COLO668 (cell line): ENCODE measurements around the gene UQCRHL.

Experiments
- DNase-seq: peaks from one replicate; lab custom pipeline; 2025; ENCODE audit not compliant: unreplicated experiment; lab: John Stamatoyannopoulos, UW

UQCRHL gene

DNA sequence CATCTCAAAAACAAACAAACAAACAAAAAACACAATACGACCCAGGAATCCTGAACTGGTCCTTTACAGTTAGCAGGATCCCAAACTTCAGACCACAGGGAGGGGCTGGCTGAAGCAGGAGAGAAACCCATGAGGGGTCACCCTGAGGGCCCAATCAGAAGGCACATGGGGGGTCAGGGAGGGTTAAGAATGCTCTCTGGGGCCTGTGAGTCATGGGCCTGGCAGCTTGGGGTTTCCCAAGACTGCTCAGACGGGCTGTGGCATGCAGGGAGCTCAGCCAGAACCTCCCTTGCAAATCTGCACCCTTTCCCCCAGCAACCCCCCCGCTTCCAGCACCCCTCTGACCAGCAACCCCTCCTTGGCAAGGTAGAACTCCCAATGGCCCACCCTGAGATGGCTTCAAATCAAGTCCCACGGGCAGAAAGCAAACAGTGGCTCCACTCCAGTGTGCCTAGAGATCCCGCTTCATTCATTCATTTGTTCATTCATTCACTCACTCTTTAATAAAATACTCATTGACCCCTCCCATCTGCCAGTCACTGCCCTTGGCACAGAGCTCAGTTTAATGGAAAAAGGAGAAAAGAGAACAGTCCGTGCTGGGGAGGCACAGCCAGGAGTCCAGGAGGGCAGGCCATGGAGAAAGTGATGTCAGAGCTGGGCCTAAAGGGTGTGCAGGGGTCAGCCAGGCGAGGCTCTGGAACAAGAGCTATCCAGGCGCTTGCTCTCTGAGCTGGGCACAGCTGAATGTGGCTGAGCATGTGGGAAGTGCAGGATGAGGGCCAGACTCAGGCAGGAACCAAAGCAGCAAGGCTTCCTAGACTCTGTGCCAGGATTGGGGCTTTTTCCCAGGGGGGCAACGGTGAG lies 8.2 kb downstream of the UQCRHL start:
- no peak for DNase-seq

DNA sequence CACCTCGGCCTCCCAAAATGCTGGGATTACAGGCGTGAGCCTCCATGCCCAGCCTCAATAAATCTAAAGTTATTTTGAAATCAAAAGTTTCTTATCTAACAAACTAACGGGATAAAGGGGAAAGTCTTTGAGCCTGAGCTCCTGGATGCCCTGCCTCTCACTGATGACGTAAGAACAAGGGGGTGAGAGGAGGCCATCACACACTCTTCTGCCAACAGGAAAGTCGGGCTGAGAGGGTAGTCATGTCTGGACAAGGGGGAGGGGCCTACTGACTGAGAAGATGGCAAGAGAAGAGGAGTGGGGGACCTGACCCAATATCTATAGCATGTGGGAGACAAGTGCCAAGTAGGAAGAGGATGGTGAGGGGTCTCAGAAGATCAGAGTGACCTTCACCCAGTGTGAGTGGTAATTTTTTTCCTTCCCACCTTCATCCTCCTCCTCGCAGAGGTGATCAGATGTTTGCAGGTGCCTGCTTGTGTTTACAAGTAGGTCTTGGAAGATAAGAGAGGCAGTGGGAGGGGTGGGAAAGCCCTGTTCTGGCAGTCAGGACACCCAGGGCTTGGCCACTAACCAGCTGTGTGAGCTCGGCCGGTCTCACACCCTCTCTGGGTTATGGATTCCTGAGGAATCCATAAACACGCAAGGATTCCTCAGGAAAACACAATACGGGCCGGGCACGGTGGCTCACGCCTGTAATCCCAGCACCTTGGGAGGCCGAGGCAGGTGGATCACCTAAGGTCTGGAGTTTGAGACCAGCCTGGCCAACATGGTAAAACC lies 9.6 kb downstream of the UQCRHL start:
- DNase-seq: no peak

DNA sequence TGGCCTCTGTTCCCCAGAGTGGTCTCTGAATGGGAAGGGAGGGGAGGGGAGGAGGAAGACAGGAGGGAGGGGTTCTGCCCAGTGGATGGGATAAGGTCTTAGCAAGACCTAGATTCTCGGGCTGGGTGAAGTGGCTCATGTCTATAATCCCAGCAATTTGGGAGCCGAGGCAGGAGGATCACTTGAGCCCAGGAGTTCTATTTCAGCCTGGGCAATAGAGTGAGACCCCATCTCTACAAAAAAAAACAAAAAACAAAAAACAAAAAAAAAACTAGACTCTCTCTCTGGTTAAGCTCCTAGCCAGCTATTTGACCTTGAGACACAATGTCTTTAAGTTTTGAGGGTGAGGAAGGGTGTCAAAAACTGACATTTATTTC lies 11.4 kb downstream of the UQCRHL start:
- DNase-seq: no peak

GRCh38 chr1:15788624-15789301 lies 18.7 kb downstream of the UQCRHL start:
- DNase-seq: no peak

DNA sequence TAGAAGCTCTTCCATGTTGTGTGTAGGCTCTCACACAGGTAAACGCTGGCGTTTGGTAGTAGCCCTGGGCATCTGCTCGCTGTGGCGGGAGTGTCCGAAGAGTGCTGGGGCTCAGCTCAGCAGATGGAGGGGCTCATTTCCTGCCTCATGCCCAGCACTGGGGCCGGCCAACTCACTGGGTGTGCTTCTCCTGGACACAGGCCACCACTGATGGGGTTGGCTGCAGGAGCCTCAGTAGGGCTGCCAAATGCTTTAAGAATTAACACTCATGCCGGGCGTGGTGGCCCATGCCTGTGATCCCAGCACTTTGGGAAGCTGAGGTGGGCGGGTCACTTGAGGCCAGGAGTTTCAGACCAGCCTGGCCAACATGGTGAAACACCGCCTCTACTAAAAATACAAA lies 20.9 kb downstream of the UQCRHL start:
- no peak for DNase-seq

- no peak for DNase-seq
Measured at GRCh38 chr1:15785683-15786082, 21.8 kb downstream of the UQCRHL start.

DNA sequence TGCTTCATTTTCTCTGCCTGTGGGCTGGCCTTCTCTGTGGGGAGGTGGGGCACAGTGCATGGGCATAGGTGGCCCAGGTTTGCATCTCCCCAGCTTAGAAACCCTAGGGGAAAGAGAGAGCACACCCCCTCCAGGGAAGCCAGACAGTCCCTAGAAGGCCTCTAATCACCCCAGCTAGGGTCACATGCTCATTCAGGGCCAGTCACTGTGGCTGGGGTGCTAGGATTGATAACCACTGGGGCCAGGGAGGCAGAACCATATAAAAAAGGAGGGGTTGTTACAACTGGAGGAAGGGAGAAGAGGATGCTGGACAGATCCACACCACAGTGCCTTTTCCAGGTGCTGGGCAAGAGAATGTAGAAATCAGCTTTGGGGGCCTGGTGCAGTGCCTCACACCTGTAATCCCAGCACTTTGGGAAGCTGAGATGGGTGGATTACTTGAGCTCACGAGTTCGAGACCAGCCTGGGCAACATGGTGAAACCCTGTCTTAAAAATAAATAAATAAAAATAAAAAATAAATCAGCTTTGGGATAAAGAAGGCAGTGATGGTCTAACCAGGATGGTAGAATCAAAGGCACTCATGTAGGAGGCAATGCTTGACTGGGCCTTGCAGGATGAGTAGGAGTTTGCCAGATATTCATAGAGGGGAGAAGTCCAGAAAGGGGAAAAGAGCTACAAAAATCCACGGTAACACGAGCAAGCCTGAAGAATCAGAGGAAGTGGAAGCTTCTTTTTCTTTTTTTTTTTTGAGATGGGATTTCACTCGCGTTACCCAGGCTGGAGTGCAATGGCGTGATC lies 29.3 kb downstream of the UQCRHL start:
- DNase-seq: no peak

GRCh38 chr1:15775706-15776105 lies 31.7 kb downstream of the UQCRHL start:
- DNase-seq: no peak

DNA sequence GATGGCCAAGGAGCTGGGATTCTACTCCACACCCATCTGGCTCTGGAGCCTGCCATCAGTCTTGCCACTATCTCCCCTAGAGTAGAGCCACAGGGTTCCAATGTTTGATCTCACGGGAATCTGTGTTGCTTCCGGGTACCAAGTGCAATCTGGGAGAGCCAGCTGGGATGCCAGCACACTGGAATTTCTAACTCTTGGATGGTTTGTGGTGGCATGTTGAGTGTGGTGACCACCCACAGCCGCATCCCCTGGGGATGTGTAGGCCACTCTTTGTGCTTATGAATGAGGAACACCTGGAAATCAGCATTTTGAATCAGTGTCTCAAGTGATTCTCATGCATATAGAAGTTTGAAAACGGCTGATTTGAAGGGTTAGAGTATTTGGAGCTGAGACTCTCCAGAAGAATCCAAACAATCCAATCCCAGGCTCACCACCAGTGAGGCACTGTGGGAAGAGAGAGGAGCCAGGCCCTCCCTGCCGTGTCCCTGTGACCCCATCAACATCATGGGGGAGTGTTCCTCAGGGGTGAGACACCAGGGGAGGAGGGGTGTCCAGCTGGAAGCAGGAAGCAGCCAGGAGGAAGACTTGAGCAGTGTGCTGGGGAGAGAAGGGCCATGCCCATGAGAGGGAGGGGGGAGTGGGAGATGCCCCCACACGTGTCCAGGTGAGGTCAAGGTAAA lies 35.5 kb downstream of the UQCRHL start:
- no peak for DNase-seq

DNA sequence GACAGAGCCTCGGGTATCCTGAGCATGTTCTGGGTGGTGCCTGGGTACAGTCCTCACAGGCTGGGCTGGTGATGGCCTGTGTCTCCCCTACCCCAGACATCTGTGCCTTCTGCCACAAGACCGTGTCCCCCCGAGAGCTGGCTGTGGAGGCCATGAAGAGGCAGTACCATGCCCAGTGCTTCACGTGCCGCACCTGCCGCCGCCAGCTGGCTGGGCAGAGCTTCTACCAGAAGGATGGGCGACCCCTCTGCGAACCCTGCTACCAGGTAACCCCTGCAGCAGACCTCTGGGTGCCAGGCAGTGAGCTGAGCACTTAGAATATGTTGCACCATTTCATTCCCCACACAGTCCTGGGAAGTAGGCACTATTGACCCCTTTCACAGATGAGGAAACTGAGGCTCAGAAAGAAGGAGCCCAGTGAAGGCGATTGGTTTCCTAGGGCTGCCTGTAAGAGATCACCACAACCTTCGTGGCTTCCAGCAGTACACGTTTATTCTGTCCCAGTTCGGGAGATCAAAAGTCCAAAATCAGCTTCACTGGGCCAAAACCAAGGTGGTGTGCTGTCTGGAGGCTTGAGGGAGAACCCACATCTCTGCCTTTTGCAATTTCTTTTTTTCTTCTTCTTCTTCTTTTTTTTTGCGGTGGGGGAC lies 37.0 kb downstream of the UQCRHL start:
- DNase-seq: no peak

DNA sequence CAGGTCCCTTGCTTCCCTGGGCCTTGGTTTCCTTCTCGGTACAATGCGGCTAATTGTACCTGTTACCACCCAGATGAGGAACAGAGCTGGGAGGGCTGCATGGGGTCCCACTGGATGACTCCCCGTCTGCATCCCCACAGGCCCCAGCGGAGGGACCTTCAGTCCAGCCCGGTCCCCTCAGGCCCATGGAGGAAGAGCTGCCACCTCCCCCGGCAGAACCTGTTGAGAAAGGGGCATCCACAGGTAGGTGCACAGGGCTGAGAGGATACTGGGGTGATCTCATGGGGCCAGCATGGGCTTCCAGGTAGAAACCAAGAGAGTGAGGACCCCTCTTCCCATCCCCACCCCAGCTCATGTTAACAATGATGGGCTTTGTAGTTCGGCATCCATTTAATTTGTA lies 39.1 kb downstream of the UQCRHL start:
- DNase-seq: no peak

DNA sequence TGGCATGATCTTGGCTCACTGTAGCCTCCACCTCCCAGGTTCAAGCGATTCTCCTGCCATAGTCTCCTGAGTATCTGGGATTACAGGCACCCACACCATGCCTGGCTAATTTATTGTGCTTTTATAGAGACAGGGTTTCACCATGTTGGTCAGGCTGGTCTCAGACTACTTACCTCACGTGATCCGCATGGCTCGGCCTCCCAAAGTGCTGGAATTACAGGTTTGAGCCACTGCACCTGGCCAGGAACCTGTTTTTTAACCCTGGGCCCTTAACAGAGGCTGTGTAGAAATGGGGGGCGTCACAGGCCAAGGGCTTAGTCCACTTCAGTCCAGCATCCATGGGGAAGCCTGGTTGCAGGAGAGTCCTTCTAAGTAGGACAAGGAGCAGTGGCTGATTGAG lies 39.5 kb downstream of the UQCRHL start:
- DNase-seq: no peak

DNA sequence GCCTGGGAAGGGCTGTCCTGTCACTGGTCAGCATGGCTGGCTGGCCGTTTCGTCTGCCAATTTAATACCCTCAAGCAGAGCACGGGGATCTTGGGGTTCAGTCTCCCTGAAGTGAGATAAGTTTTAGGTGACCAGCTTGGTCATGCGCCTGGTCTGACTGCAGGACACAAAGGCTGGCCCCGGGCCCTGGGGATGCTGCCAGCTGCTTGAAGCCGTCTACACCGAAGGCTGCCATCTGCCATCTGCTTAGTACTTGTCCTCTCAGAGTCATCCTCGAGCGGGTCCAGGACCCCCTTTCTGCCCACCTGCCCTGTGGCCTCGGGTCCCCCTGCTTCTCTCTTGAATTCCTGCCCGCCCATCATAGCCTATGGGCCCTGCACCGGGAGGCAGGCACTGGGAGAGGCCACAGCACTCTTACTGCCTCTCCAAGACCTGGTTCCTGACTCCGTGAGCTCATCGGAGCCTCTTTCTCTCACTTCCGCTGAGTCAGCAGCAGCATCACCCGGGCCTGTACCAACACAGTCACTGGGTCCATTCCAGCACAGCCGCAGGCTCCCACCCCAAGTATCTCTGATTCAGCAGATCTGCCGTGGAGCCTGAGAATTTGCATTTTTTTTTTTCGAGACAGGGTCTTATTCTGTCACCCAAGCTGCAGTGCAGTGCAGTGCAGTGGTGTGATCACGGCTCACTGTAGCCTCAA lies 41.8 kb downstream of the UQCRHL start:
- no peak for DNase-seq

- no peak for DNase-seq
Measured at GRCh38 chr1:15764890-15765289, 42.6 kb downstream of the UQCRHL start.

- DNase-seq: peak; percentile 35
Measured at GRCh38 chr1:15764269-15764764, 43.1 kb downstream of the UQCRHL start.

DNA sequence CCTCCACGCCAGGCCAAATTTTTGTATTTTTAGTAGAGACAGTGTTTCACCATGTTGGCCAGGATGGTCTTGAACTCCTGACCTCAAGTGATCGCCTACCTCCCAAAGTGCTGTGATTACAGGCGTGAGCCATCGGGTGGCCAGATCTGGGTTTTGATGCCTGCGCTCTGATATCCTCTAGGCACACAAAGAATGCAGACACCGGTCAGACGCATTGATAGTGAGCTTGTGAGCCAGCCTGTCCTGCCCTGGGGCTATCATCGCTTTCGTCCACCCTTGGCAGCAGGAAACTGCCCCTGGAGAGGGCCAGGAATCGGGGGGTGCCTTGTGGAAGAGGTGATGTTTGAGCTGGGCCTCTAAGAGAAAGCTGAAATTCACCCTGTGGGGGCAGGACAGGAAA lies 44.9 kb downstream of the UQCRHL start:
- DNase-seq: no peak

DNA sequence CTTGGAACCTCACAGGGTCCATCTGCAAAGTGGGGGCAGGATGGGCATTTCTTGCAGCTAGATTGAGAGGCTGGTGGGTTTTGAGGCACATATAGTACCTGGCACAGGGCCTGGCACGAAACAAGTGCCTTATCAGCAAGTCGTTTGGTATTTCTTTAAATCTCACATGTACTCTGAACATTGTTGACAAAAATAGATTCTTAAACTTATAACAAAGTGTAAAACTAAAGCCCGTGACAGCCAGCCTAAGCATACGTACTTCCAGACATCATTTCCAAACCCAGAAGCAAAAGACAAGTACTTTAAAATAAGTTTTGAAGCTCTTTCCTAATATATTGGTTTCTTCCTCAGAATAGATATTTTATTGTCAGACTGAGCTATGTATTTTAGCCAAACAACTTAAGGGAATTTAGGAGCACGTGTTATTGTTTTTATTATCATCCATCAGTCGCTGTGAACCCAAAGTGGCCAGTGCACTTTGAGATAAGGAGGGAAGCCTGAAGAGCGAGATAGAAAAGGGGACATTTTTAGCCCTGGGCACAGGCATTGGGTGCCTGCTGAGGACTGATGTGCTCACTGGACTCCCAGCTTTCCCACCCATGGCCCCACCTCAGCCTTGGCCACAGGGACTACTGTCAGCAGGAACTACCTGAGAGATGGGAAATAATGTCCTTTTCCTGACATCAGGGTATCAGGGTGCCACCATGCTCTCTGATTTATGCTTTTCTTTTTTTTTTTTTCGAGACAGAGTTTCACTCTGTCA lies 45.9 kb downstream of the UQCRHL start:
- DNase-seq: no peak

- DNase-seq: no peak
Measured at GRCh38 chr1:15760520-15761211, 46.8 kb downstream of the UQCRHL start.
